GM23248 (cell line): ENCODE measurements around the gene USP9X.

Source experiments
- EZH2 ChIP-seq: fragments of 200-600 bp; sonication (generic); IDR thresholded peaks from 2 replicates; pipeline ENCODE4 v1.6.1; 2018; ENCODE audit warnings: antibody characterized with exemption, mild to moderate bottlenecking; ENCODE audit not compliant: insufficient read depth, poor library complexity, severe bottlenecking
- EZH2phosphoT487 ChIP-seq: fragments of 200-600 bp; sonication (generic); IDR thresholded peaks from 2 replicates; pipeline ENCODE4 v1.6.1; 2018; ENCODE audit warnings: antibody characterized with exemption, moderate library complexity, mild to moderate bottlenecking, low read depth; ENCODE audit not compliant: insufficient read depth

DNA sequence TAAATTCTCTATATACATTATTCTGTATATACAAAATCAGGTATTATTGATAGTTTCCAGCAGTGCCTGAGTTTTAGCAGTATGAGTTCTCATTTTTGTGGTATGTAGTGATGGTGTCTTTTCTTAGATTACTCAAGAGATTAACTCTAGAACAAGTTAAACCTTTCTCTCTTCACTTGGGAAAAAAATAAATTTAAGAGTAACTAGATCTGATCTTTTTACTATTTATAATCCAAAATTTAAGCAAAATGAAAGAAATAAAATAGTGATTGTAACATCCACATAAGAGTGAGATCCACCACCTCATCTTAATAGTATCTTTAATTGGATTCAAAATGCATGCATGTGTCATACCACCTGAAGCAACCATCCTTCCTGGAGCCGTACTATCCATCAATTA is 124.6 kb downstream of the USP9X start:
- TF ChIP-seq EZH2phosphoT487 (no peak), EZH2 (no peak)
